ENCODE results near the gene UBE2D4.
"Not testable (repeated sequence)": the region's sequence is repeated elsewhere in the genome, so short reads cannot be mapped to it uniquely, and the experiment has no call there.

The UBE2D4 gene

GRCh38 chr7:43969586-43969985 is 43.4 kb downstream of the UBE2D4 start:
- DNase-seq = not testable (repeated sequence)

- not testable (repeated sequence) for DNase-seq
These were observed 44.5 kb downstream of the UBE2D4 start for GRCh38 chr7:43970698-43971097.

DNA sequence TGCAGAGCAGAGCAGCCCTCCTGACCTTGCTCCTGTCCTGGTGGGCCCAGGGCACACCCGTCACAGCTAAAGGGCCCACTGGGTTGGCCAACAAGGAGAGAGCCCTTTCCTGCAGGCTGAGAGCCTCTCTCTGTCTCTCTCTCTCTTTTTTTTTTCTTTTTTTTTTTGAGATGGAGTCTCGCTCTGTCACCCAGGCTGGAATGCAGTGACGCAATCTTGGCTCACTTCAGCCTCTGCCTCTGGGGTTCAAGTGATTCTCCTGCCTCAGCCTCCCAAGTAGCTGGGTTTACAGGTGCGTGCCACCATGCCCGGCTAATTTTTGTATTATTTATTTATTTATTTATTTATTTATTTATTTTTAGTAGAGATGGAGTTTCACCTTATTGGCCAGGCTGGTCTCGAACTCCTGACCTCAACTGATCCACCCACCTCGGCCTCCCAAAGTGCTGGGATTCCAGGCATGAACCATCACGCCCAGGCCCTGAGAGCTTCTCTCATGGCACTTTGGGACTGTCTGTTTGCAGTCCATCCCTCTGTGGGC is 47.9 kb downstream of the UBE2D4 start:
- not testable (repeated sequence) for DNase-seq

GRCh38 chr7:43974725-43975482 is 48.7 kb downstream of the UBE2D4 start:
- not testable (repeated sequence) for DNase-seq

GRCh38 chr7:43977525-43977924 is 51.3 kb downstream of the UBE2D4 start:
- DNase-seq = no peak

DNA sequence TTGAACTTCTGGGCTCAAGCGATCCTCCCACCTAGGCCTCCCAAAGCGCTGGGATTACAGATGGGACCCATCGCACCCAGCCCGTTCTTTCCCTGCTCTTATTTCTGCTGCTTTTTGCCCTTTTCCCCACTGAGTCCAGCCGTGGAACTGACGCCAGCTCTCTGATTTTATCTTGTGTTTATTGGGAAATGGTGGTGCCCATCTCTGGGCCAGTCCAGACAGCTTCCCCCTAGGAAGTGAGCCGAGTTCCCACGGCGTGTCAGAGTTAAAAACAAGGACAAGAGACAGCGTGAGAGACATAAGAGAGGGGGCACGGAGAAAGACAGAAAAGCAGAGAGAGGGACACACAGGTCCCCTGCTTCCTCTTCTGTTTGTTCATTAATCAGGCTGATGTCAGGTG is 51.9 kb downstream of the UBE2D4 start:
- DNase-seq = not testable (repeated sequence)

- not testable (repeated sequence) for DNase-seq
These were observed 56.6 kb downstream of the UBE2D4 start for GRCh38 chr7:43982848-43983247.

GRCh38 chr7:43983736-43984135 is 57.5 kb downstream of the UBE2D4 start:
- not testable (repeated sequence) for DNase-seq

- DNase-seq = not testable (repeated sequence)
These were observed 59.9 kb downstream of the UBE2D4 start for GRCh38 chr7:43985904-43986864.

- not testable (repeated sequence) for DNase-seq
These were observed 61.2 kb downstream of the UBE2D4 start for GRCh38 chr7:43987476-43987875.

DNA sequence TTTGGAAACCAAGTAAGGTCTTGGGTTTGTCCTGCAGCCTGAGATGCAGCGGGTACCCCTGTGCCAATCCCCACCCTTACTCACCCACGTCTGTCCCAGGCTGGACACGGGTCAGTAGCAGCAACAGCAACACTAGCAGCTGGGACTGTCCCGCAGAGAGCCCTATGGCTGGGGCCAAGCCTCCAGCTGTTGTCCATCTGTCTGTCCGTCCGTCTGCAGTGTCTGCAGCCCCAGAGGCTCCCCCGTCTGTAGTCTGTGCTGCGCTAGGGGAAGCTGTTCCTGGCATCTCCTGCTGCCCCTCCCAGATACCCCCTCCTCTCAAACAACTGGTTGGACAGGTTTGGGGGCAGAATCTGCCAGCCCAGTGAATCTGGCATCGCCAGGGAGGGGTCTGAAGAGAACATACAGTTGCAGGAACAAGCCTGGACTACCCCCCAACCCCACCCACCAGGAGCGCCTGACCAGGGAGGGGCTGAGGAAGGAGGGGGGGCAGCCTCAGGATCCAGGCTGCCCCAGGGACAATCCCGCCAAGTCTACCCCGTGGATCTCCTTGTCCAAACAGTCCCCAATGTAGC is 63.9 kb downstream of the UBE2D4 start:
- DNase-seq = not testable (repeated sequence)

DNA sequence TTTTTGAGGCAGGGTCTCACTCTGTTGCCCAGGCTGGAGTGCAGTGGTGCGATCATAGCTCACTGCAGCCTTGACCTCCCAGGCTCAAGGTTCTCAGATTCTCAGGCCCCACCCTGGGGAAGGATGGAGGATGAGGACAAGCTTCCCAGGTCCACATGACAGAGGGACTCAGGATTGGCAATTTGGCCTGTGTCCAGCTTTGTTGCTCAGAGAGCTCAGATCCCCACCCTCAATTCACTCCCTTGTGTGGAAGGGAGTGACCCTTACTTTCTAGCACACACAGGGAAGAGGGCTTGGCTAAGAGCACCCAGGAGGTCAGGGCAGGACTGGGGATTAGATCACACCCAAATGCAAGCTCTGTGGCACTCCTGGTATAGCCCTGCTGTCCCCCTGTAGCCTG is 64.6 kb downstream of the UBE2D4 start:
- DNase-seq = not testable (repeated sequence)

GRCh38 chr7:43992896-43993295 is 66.7 kb downstream of the UBE2D4 start:
- DNase-seq = not testable (repeated sequence)

DNA sequence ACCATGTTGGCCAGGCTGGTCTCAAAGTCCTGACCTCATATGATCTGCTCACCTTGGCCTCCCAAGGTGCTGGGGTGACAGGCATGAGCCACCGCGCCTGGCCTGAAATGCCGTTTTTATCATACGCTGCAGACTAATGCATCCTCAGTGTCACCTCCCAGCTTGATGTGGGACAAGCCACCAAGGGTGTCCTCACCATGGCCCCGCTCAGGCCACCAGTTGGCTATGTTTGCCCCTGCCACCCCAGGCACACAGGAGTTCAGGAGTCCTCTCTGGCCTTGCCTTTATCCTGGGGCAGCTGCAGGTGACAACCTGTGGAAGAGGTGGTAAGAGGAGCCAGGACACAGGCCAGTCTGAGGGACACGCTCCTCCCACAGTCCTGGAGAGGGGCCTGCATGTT is 68.4 kb downstream of the UBE2D4 start:
- DNase-seq = not testable (repeated sequence)

- not testable (repeated sequence) for DNase-seq
These were observed 71.3 kb downstream of the UBE2D4 start, which contains the start of gene SPDYE1 for GRCh38 chr7:43997532-43997931. Gene SPDYE1, plus strand, starts transcription at chr7:43997897. Its CDS starts 2,053 bp downstream, at chr7:43999950.

All from NCI-H774 (cell line).